ENCODE results near the gene MAMDC4. TPM values are rescaled to one million over a fixed set of nuclear protein-coding genes. Genes with fewer than 3 reads are reported as not detected.

Gene MAMDC4
- total RNA-seq, 1 experiment from 2014 or later, result 6.3 TPM

- no peak for DNase-seq (ENCODE audit: low read depth, low spot score)
- no TSS peak for BruUV-seq (replicated peaks)
- intact Hi-C loops (cut with micrococcal nuclease; ENCODE audit: unreplicated experiment) (no loop called here), in situ Hi-C loops (cut with HindIII; ENCODE audit: low pct_unique_long_range_greater_than_20kb, low sequenced_read_pairs) (no loop called here)
- Histone ChIP-seq H3K4me3 (ENCODE audit: low read depth in 2 of 2, low read length in 2 of 2) (no peak overlapping the region), H3K9me3 (ENCODE audit: control insufficient read depth, insufficient read depth, low read depth, low read length) (no peaks in the 10 kb centered on the region), H3K4me1 (ENCODE audit: control insufficient read depth, insufficient read depth, low read length) (peaks cover 5% of the 10 kb centered on the region), H3K27me3 (ENCODE audit: control insufficient read depth, insufficient read depth, low read length) (no peaks in the 10 kb centered on the region), H3K27ac (ENCODE audit: low read length) (peak overlapping the region; percentile 17; the same call in 1 of the 2 replicates), H3K36me3 (ENCODE audit: control insufficient read depth, insufficient read depth, low read length) (no peaks in the 10 kb centered on the region; the same call in 1 of the 2 replicates)
- no peak for ATAC-seq
- ChIA-PET CTCF (no interaction called here), POLR2A (no interaction called here)
- TF ChIP-seq CTCF (IDR thresholded peaks at IDR 0.05) (no peak), POLR2AphosphoS5 (IDR thresholded peaks at IDR 0.05; ENCODE audit: low read depth, low read length) (no peak), SIN3A (IDR thresholded peaks at IDR 0.05; ENCODE audit: borderline replicate concordance, insufficient read depth, low read depth, low read length) (no peak), REST (IDR thresholded peaks at IDR 0.05; ENCODE audit: insufficient read depth in 1 of 2, low read depth in 2 of 2, low read length in 1 of 2) (no peak), TCF7L2 (IDR thresholded peaks at IDR 0.05; ENCODE audit: low read depth, low read length) (no peak)
These were observed 37.7 kb downstream of the MAMDC4 start for GRCh38 chr9:136889858-136890257.

- CTCF ChIA-PET, result no interaction called here
These were observed 38.5 kb downstream of the MAMDC4 start for GRCh38 chr9:136890661-136891060.

More at GRCh38 chr9:136890661-136891060, 38.5 kb downstream of the MAMDC4 start:
- ATAC-seq (no peak), DNase-seq (ENCODE audit: low read depth, low spot score) (no peak)
- TF ChIP-seq TCF7L2 (IDR thresholded peaks at IDR 0.05; ENCODE audit: low read depth, low read length) (no peak), CTCF (IDR thresholded peaks at IDR 0.05) (no peak), POLR2AphosphoS5 (IDR thresholded peaks at IDR 0.05; ENCODE audit: low read depth, low read length) (no peak), SIN3A (IDR thresholded peaks at IDR 0.05; ENCODE audit: borderline replicate concordance, insufficient read depth, low read depth, low read length) (no peak), REST (IDR thresholded peaks at IDR 0.05; ENCODE audit: insufficient read depth in 1 of 2, low read depth in 2 of 2, low read length in 1 of 2) (no peak)
- Histone ChIP-seq H3K27ac (ENCODE audit: low read length) (peak overlapping the region; percentile 34; the same call in 1 of the 2 replicates), H3K36me3 (ENCODE audit: control insufficient read depth, insufficient read depth, low read length) (no peaks in the 10 kb centered on the region; the same call in 1 of the 2 replicates), H3K4me3 (ENCODE audit: low read depth in 2 of 2, low read length in 2 of 2) (no peak overlapping the region), H3K4me1 (ENCODE audit: control insufficient read depth, insufficient read depth, low read length) (no peaks in the 10 kb centered on the region; the same call in 1 of the 2 replicates), H3K9me3 (ENCODE audit: control insufficient read depth, insufficient read depth, low read depth, low read length) (no peaks in the 10 kb centered on the region), H3K27me3 (ENCODE audit: control insufficient read depth, insufficient read depth, low read length) (no peaks in the 10 kb centered on the region)
- POLR2A ChIA-PET, result no interaction called here
- intact Hi-C loops (cut with micrococcal nuclease; ENCODE audit: unreplicated experiment), result no loop called here
- in situ Hi-C loops (cut with HindIII; ENCODE audit: low pct_unique_long_range_greater_than_20kb, low sequenced_read_pairs), result no loop called here
- BruUV-seq (replicated peaks), result no TSS peak
